ENCODE data around the gene SFTPA2.
"Not testable (repeated sequence)": the region's sequence is repeated elsewhere in the genome, so short reads cannot be mapped to it uniquely, and the experiment has no call there.

SFTPA2 gene

GRCh38 chr10:79509934-79510508 lies 50.2 kb downstream of the SFTPA2 start:
- not testable (repeated sequence) for DNase-seq

- not testable (repeated sequence) for DNase-seq
Measured at GRCh38 chr10:79509306-79509933, 50.8 kb downstream of the SFTPA2 start.

GRCh38 chr10:79508245-79508644 lies 52.0 kb downstream of the SFTPA2 start:
- DNase-seq, result not testable (repeated sequence)

- DNase-seq, result no peak
Measured at GRCh38 chr10:79507440-79508167, 52.6 kb downstream of the SFTPA2 start.
